Effector memory CD8-positive, alpha-beta T cell (primary cell): ENCODE measurements around the gene VWA3A.
"Not testable (repeated sequence)": the region's sequence is repeated elsewhere in the genome, so short reads cannot be mapped to it uniquely, and the experiment has no call there.

Experiments
- ATAC-seq: fragments of 150-1000 bp; cut with Tn5 transposase; replicated peaks from 2 replicates; pipeline ENCODE4 v1.10.0; 2021; ENCODE audit warnings: mild to moderate bottlenecking, moderate library complexity
- DNase-seq, 3 experiments: peaks; one replicate each; pipeline ENCODE4 v3.0.0; 2021
- H3K27ac Mint-ChIP-seq, 2 donors: one replicate each; pipeline ENCODE4 v1.8.0; 2022; ENCODE audit warnings: mild to moderate bottlenecking in 2 of 2, mixed read lengths in 2 of 2, moderate library complexity in 2 of 2
- H3K27me3 Mint-ChIP-seq, 2 donors: one replicate each; pipeline ENCODE4 v1.8.0; 2022; ENCODE audit warnings: mixed read lengths in 2 of 2
- H3K36me3 Mint-ChIP-seq: one replicate; pipeline ENCODE4 v1.8.0; 2022; ENCODE audit warnings: mild to moderate bottlenecking, moderate library complexity, mixed read lengths; ENCODE audit not compliant: insufficient read depth
- H3K4me1 Mint-ChIP-seq, 2 donors: one replicate each; pipeline ENCODE4 v1.8.0; 2022; ENCODE audit warnings: low read depth in 2 of 2, mixed read lengths in 2 of 2
- H3K4me3 Mint-ChIP-seq, 2 donors: one replicate each; pipeline ENCODE4 v1.8.0; 2022; ENCODE audit warnings: mild to moderate bottlenecking in 2 of 2, mixed read lengths in 2 of 2, moderate library complexity in 2 of 2
- H3K9me3 Mint-ChIP-seq, 2 donors: one replicate each; pipeline ENCODE4 v1.8.0; 2022; ENCODE audit warnings: mixed read lengths in 2 of 2

Gene VWA3A

GRCh38 chr16:22098405-22099255 is 6.3 kb downstream of the VWA3A start:
- Mint-ChIP-seq H3K4me3 (peak overlapping the region in 1 of 2 donors; percentile 21), H3K9me3 (no peaks in the 10 kb centered on the region), H3K27ac (no peak overlapping the region), H3K36me3 (no peaks in the 10 kb centered on the region), H3K27me3 (peaks cover 25 to 33% of the 10 kb centered on the region in 2 donors), H3K4me1 (peaks cover 4 to 6% of the 10 kb centered on the region in 2 donors)
- DNase-seq: peak in 1 of 3 experiments; percentile 15
- peak; percentile 70 for ATAC-seq

GRCh38 chr16:22099256-22099975 is 7.1 kb downstream of the VWA3A start:
- no peak for ATAC-seq
- DNase-seq: no peak
- Mint-ChIP-seq H3K4me1 (peaks cover 4 to 6% of the 10 kb centered on the region in 2 donors), H3K36me3 (no peaks in the 10 kb centered on the region), H3K27me3 (peaks cover 25 to 33% of the 10 kb centered on the region in 2 donors), H3K4me3 (peak overlapping the region in 1 of 2 donors; percentile 21), H3K27ac (no peak overlapping the region), H3K9me3 (no peaks in the 10 kb centered on the region)

- no peaks in the 10 kb centered on the region for H3K36me3 Mint-ChIP-seq
- DNase-seq (no peak), ATAC-seq (no peak)
- H3K4me3 Mint-ChIP-seq: no peak overlapping the region
- H3K27ac Mint-ChIP-seq: no peak overlapping the region
- H3K4me1 Mint-ChIP-seq: peaks cover 4 to 16% of the 10 kb centered on the region in 2 donors
- peaks cover 0 to 17% of the 10 kb centered on the region in 2 donors for H3K27me3 Mint-ChIP-seq
- H3K9me3 Mint-ChIP-seq: no peaks in the 10 kb centered on the region
Measured at GRCh38 chr16:22103441-22103840, 11.1 kb downstream of the VWA3A start.

- ATAC-seq: peak; percentile 74
- Mint-ChIP-seq H3K9me3 (no peaks in the 10 kb centered on the region), H3K27me3 (peaks cover 0 to 17% of the 10 kb centered on the region in 2 donors), H3K36me3 (no peaks in the 10 kb centered on the region), H3K4me3 (no peak overlapping the region), H3K4me1 (peaks cover 2 to 20% of the 10 kb centered on the region in 2 donors), H3K27ac (peak overlapping the region; percentile 20 to 76)
- peak in 1 of 3 experiments; percentile 19 for DNase-seq
Measured at GRCh38 chr16:22109258-22109898, 17.0 kb downstream of the VWA3A start.

- not testable (repeated sequence) for H3K9me3 Mint-ChIP-seq, ATAC-seq, H3K27ac Mint-ChIP-seq, H3K4me3 Mint-ChIP-seq, H3K36me3 Mint-ChIP-seq, DNase-seq, H3K27me3 Mint-ChIP-seq
- peaks cover 2 to 20% of the 10 kb centered on the region in 2 donors for H3K4me1 Mint-ChIP-seq
Measured at GRCh38 chr16:22111629-22112028, 19.3 kb downstream of the VWA3A start.

- DNase-seq: no peak
- no peaks in the 10 kb centered on the region for H3K27me3 Mint-ChIP-seq
- H3K4me3 Mint-ChIP-seq: no peak overlapping the region
- H3K27ac Mint-ChIP-seq: peak overlapping the region in 1 of 2 donors; percentile 28
- no peak for ATAC-seq
- H3K36me3 Mint-ChIP-seq: no peaks in the 10 kb centered on the region
- H3K9me3 Mint-ChIP-seq: no peaks in the 10 kb centered on the region
- H3K4me1 Mint-ChIP-seq: no peaks in the 10 kb centered on the region
Measured at GRCh38 chr16:22116095-22116700, 23.9 kb downstream of the VWA3A start.

GRCh38 chr16:22117609-22118008 is 25.3 kb downstream of the VWA3A start:
- no peak overlapping the region for H3K27ac Mint-ChIP-seq
- no peaks in the 10 kb centered on the region for H3K9me3 Mint-ChIP-seq
- H3K27me3 Mint-ChIP-seq: no peaks in the 10 kb centered on the region
- no peaks in the 10 kb centered on the region for H3K36me3 Mint-ChIP-seq
- no peak overlapping the region for H3K4me3 Mint-ChIP-seq
- ATAC-seq: no peak
- DNase-seq: no peak
- H3K4me1 Mint-ChIP-seq: no peaks in the 10 kb centered on the region

- H3K27ac Mint-ChIP-seq: no peak overlapping the region
- no peaks in the 10 kb centered on the region for H3K9me3 Mint-ChIP-seq
- DNase-seq: no peak
- H3K27me3 Mint-ChIP-seq: no peaks in the 10 kb centered on the region
- no peaks in the 10 kb centered on the region for H3K4me1 Mint-ChIP-seq
- H3K4me3 Mint-ChIP-seq: no peak overlapping the region
- no peaks in the 10 kb centered on the region for H3K36me3 Mint-ChIP-seq
- no peak for ATAC-seq
Measured at GRCh38 chr16:22120440-22120839, 28.1 kb downstream of the VWA3A start.

GRCh38 chr16:22122239-22122638 is 29.9 kb downstream of the VWA3A start:
- H3K4me1 Mint-ChIP-seq: no peaks in the 10 kb centered on the region
- no peaks in the 10 kb centered on the region for H3K27me3 Mint-ChIP-seq
- no peaks in the 10 kb centered on the region for H3K36me3 Mint-ChIP-seq
- no peak overlapping the region for H3K4me3 Mint-ChIP-seq
- no peak overlapping the region for H3K27ac Mint-ChIP-seq
- no peaks in the 10 kb centered on the region for H3K9me3 Mint-ChIP-seq
- DNase-seq (no peak), ATAC-seq (no peak)

- no peak overlapping the region for H3K4me3 Mint-ChIP-seq
- H3K27ac Mint-ChIP-seq: no peak overlapping the region
- no peaks in the 10 kb centered on the region for H3K9me3 Mint-ChIP-seq
- H3K27me3 Mint-ChIP-seq: peaks cover 0 to 8% of the 10 kb centered on the region in 2 donors
- DNase-seq (no peak), ATAC-seq (no peak)
- H3K4me1 Mint-ChIP-seq: no peaks in the 10 kb centered on the region
- H3K36me3 Mint-ChIP-seq: no peaks in the 10 kb centered on the region
Measured at GRCh38 chr16:22123146-22123545, 30.8 kb downstream of the VWA3A start.

- Mint-ChIP-seq H3K27me3 (peaks cover 0 to 14% of the 10 kb centered on the region in 2 donors), H3K4me3 (no peak overlapping the region), H3K36me3 (no peaks in the 10 kb centered on the region), H3K27ac (no peak overlapping the region), H3K9me3 (peaks cover 0 to 4% of the 10 kb centered on the region in 2 donors), H3K4me1 (no peaks in the 10 kb centered on the region)
- DNase-seq (no peak), ATAC-seq (no peak)
Measured at GRCh38 chr16:22123759-22124490, 31.6 kb downstream of the VWA3A start.

- Mint-ChIP-seq H3K36me3 (no peaks in the 10 kb centered on the region), H3K9me3 (peaks cover 0 to 4% of the 10 kb centered on the region in 2 donors)
- DNase-seq: no peak
Measured at GRCh38 chr16:22124583-22125284, 32.4 kb downstream of the VWA3A start.

More at GRCh38 chr16:22124583-22125284, 32.4 kb downstream of the VWA3A start:
- H3K27ac Mint-ChIP-seq: no peak overlapping the region
- H3K27me3 Mint-ChIP-seq: peaks cover 0 to 14% of the 10 kb centered on the region in 2 donors
- no peak for ATAC-seq
- H3K4me1 Mint-ChIP-seq: no peaks in the 10 kb centered on the region
- H3K4me3 Mint-ChIP-seq: no peak overlapping the region
